Neural cell (in vitro differentiated cells): ENCODE results near the gene THOC2. TPM values are rescaled to one million over a fixed set of nuclear protein-coding genes. Genes with fewer than 3 reads are reported as not detected.

Source experiments
- H2AFZ ChIP-seq: fragments of 200-600, 300-800 bp; sonication (generic), shearing (Covaris generic); 2 replicates; pipeline ENCODE4 v1.6.0; 2014; ENCODE audit warnings: low read depth, mild to moderate bottlenecking, antibody characterized with exemption, low read length, moderate library complexity
- H3F3A ChIP-seq: fragments of 200-600 bp; shearing (Covaris generic); 2 replicates; pipeline ENCODE4 v1.6.1; 2016; ENCODE audit warnings: mild to moderate bottlenecking, moderate library complexity, mixed read lengths, antibody characterized with exemption, low read length; ENCODE audit not compliant: insufficient read depth, poor library complexity, severe bottlenecking
- H3K27ac ChIP-seq: fragments of 200-600, 300-800 bp; sonication (generic), shearing (Covaris generic); 2 replicates; pipeline ENCODE4 v1.5.1; 2014; ENCODE audit warnings: mild to moderate bottlenecking, low read length, moderate library complexity
- H3K27me3 ChIP-seq: fragments of 300-800, 200-600 bp; sonication (generic), shearing (Covaris generic); 2 replicates; pipeline ENCODE4 v1.6.0; 2014; ENCODE audit warnings: mild to moderate bottlenecking, low read depth, low read length, moderate library complexity; ENCODE audit not compliant: insufficient read depth
- H3K36me3 ChIP-seq: fragments of 300-800, 200-600 bp; sonication (generic), shearing (Covaris generic); 2 replicates; pipeline ENCODE4 v1.5.1; 2014; ENCODE audit warnings: mild to moderate bottlenecking, antibody characterized with exemption, low read length, moderate library complexity; ENCODE audit not compliant: insufficient read depth
- H3K4me2 ChIP-seq: fragments of 300-800, 200-600 bp; sonication (generic), shearing (Covaris generic); 2 replicates; pipeline ENCODE4 v1.6.0; 2014; ENCODE audit warnings: mild to moderate bottlenecking, low read length
- H3K4me3 ChIP-seq: fragments of 300-800, 200-600 bp; sonication (generic), shearing (Covaris generic); 2 replicates; pipeline ENCODE4 v1.5.1; 2014; ENCODE audit warnings: mild to moderate bottlenecking, low read length, moderate library complexity
- H3K79me2 ChIP-seq: fragments of 200-600 bp; shearing (Covaris generic); replicated peaks from 2 replicates; pipeline ENCODE4 v1.6.0; 2014; ENCODE audit warnings: mild to moderate bottlenecking, low read length, moderate library complexity; ENCODE audit not compliant: insufficient read depth
- H3K9ac ChIP-seq: fragments of 300-800, 200-600 bp; sonication (generic), shearing (Covaris generic); 2 replicates; pipeline ENCODE4 v1.6.1; 2016; ENCODE audit warnings: mild to moderate bottlenecking, low read length, mixed read lengths
- H3K9me2 ChIP-seq: fragments of 200-600 bp; shearing (Covaris generic); 2 replicates; pipeline ENCODE4 v1.6.1; 2016; ENCODE audit warnings: mild to moderate bottlenecking, low read length, mixed read lengths; ENCODE audit not compliant: insufficient read depth
- H3K9me3 ChIP-seq: fragments of 200-600, 300-800 bp; sonication (generic), shearing (Covaris generic); 2 replicates; pipeline ENCODE4 v1.6.1; 2016; ENCODE audit warnings: mild to moderate bottlenecking, mixed run types, low read length, moderate library complexity, mixed read lengths
- H4K20me1 ChIP-seq: fragments of 200-600 bp; shearing (Covaris generic); 2 replicates; pipeline ENCODE4 v1.6.1; 2016; ENCODE audit warnings: mild to moderate bottlenecking, mixed run types; ENCODE audit not compliant: insufficient read depth
- EP300 ChIP-seq: fragments of 450-650 bp; conservative IDR thresholded peaks from 2 replicates; pipeline ENCODE4 v1.6.1; 2014; ENCODE audit warnings: antibody characterized with exemption, mild to moderate bottlenecking, moderate library complexity; ENCODE audit not compliant: poor library complexity, severe bottlenecking
- EZH2 ChIP-seq: fragments of 200-600, 300-800 bp; shearing (Covaris generic), sonication (generic); IDR thresholded peaks from 2 replicates; pipeline ENCODE4 v1.6.1; 2014; ENCODE audit warnings: antibody characterized with exemption, low read length, borderline replicate concordance, mild to moderate bottlenecking; ENCODE audit not compliant: insufficient read depth, poor library complexity, severe bottlenecking
- MXI1 ChIP-seq: fragments of 450-650 bp; conservative IDR thresholded peaks from 2 replicates; pipeline ENCODE4 v1.6.1; 2014; ENCODE audit warnings: antibody characterized with exemption, mild to moderate bottlenecking; ENCODE audit not compliant: poor library complexity, severe bottlenecking
- POLR2AphosphoS5 ChIP-seq: IDR thresholded peaks from 2 replicates; pipeline ENCODE4 v1.6.1; 2012
- RAD21 ChIP-seq: fragments of 450-650 bp; conservative IDR thresholded peaks from 2 replicates; pipeline ENCODE4 v1.6.1; 2014; ENCODE audit warnings: antibody characterized with exemption, mild to moderate bottlenecking, moderate library complexity
- SMC3 ChIP-seq: fragments of 450-650 bp; conservative IDR thresholded peaks from 2 replicates; pipeline ENCODE4 v1.6.1; 2014; ENCODE audit warnings: antibody characterized with exemption, mild to moderate bottlenecking, moderate library complexity; ENCODE audit not compliant: poor library complexity
- TAF1 ChIP-seq: IDR thresholded peaks from 2 replicates; pipeline ENCODE4 v1.6.1; 2012; ENCODE audit warnings: low read depth
- polyA plus RNA-seq: library from polyadenylated mRNA; depleted of rRNA; stranded (reverse); fragments of >200 nt; gene quantifications from 2 replicates; pipeline ENCODE4 v1.2.3, GENCODE V29; 2014
- TF ChIP-seq, protein P1 (sequence below): IDR thresholded peaks from 2 replicates; pipeline ENCODE4 v1.6.1; 2012; ENCODE audit warnings: borderline replicate concordance
- TF ChIP-seq, protein P2 (sequence below): fragments of 450-650 bp; IDR thresholded peaks from 2 replicates; pipeline ENCODE4 v1.5.1; 2014; ENCODE audit warnings: antibody characterized with exemption, mild to moderate bottlenecking, moderate library complexity; ENCODE audit not compliant: poor library complexity, severe bottlenecking

THOC2 gene
- polyA plus RNA-seq, 1 donor from 2014 or later = 95.4 TPM

DNA sequence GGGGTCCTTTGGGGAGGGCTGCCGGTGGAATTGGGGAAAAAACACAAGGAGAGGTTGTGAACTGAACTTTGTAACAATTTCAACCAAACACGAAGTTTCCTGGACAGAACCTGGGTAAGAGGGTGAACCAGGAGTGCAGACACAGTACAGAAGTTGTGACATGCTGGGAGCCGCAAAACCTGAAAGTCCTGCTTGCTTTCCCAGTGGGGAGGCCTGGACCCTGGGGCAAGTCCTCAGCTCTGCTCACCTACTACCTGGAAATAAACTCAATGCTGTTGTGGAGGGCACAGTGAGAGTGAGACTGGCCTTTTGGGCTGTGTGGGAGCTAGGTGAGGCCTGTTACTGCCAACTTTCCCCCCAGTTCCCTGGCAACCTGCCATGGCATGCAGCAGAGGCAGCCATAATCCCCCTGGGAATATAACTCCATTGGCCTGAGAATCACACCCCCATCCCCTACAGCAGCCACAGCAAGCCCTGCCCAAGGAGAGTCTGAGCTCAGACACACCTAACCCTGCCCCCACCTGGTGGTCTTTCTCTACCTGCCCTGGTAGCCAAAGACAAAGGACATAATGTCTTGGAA is 162.8 kb downstream of the THOC2 start:
- Histone ChIP-seq H3K36me3 (no peaks in the 10 kb centered on the region), H3K79me2 (no peaks in the 10 kb centered on the region), H3K9ac (no peak overlapping the region), H3K27ac (no peak overlapping the region), H2AFZ (no peak overlapping the region), H3F3A (no peaks in the 10 kb centered on the region), H3K4me2 (no peak overlapping the region), H4K20me1 (no peaks in the 10 kb centered on the region), H3K9me3 (no peaks in the 10 kb centered on the region), H3K9me2 (no peaks in the 10 kb centered on the region), H3K27me3 (no peaks in the 10 kb centered on the region), H3K4me3 (no peak overlapping the region)
- no peak for TF ChIP-seq RAD21
- TF ChIP-seq, protein P1, sequence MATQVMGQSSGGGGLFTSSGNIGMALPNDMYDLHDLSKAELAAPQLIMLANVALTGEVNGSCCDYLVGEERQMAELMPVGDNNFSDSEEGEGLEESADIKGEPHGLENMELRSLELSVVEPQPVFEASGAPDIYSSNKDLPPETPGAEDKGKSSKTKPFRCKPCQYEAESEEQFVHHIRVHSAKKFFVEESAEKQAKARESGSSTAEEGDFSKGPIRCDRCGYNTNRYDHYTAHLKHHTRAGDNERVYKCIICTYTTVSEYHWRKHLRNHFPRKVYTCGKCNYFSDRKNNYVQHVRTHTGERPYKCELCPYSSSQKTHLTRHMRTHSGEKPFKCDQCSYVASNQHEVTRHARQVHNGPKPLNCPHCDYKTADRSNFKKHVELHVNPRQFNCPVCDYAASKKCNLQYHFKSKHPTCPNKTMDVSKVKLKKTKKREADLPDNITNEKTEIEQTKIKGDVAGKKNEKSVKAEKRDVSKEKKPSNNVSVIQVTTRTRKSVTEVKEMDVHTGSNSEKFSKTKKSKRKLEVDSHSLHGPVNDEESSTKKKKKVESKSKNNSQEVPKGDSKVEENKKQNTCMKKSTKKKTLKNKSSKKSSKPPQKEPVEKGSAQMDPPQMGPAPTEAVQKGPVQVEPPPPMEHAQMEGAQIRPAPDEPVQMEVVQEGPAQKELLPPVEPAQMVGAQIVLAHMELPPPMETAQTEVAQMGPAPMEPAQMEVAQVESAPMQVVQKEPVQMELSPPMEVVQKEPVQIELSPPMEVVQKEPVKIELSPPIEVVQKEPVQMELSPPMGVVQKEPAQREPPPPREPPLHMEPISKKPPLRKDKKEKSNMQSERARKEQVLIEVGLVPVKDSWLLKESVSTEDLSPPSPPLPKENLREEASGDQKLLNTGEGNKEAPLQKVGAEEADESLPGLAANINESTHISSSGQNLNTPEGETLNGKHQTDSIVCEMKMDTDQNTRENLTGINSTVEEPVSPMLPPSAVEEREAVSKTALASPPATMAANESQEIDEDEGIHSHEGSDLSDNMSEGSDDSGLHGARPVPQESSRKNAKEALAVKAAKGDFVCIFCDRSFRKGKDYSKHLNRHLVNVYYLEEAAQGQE = no peak
- no peak for TF ChIP-seq MXI1
- TF ChIP-seq EP300 = no peak
- TF ChIP-seq TAF1 = no peak
- TF ChIP-seq, protein P2, sequence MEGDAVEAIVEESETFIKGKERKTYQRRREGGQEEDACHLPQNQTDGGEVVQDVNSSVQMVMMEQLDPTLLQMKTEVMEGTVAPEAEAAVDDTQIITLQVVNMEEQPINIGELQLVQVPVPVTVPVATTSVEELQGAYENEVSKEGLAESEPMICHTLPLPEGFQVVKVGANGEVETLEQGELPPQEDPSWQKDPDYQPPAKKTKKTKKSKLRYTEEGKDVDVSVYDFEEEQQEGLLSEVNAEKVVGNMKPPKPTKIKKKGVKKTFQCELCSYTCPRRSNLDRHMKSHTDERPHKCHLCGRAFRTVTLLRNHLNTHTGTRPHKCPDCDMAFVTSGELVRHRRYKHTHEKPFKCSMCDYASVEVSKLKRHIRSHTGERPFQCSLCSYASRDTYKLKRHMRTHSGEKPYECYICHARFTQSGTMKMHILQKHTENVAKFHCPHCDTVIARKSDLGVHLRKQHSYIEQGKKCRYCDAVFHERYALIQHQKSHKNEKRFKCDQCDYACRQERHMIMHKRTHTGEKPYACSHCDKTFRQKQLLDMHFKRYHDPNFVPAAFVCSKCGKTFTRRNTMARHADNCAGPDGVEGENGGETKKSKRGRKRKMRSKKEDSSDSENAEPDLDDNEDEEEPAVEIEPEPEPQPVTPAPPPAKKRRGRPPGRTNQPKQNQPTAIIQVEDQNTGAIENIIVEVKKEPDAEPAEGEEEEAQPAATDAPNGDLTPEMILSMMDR = no peak
- no peak for TF ChIP-seq SMC3
- TF ChIP-seq POLR2AphosphoS5 = no peak
- TF ChIP-seq EZH2 = no peak

DNA sequence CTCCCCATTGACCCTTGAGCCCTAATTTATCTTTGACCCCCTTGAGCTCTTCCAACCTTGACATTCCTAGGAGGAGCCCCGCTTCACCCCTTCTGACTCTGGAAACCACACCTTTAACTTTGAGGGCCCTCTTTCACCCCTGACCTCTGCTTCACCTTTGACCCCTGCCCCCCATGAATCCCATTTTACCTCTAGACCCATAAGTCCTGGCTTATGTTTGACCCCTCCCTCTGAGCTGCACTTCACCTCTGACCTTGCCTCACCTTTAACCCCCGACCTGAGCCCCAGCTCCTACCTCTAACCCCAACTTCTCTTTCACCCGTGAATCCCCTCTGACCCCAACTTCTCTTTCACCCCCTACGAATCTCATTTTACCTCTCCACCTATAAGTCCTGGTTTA is 169.7 kb downstream of the THOC2 start:
- no peak for TF ChIP-seq RAD21
- TF ChIP-seq TAF1 = no peak
- no peak for TF ChIP-seq MXI1
- TF ChIP-seq, protein P1 = no peak
- TF ChIP-seq SMC3 = no peak
- TF ChIP-seq POLR2AphosphoS5 = no peak
- TF ChIP-seq, protein P2 = no peak
- no peak for TF ChIP-seq EZH2
- no peak for TF ChIP-seq EP300
- Histone ChIP-seq H3K27me3 (no peaks in the 10 kb centered on the region), H2AFZ (no peak overlapping the region), H3K27ac (no peak overlapping the region), H4K20me1 (no peaks in the 10 kb centered on the region), H3K9me3 (no peaks in the 10 kb centered on the region), H3K9me2 (no peaks in the 10 kb centered on the region), H3K79me2 (no peaks in the 10 kb centered on the region), H3K4me2 (no peak overlapping the region), H3K36me3 (no peaks in the 10 kb centered on the region), H3K4me3 (no peak overlapping the region), H3F3A (no peaks in the 10 kb centered on the region), H3K9ac (no peak overlapping the region)
